IMR-90 (cell line): ENCODE results near the gene HNRNPH2. TPM values are rescaled to one million over a fixed set of nuclear protein-coding genes. Genes with fewer than 3 reads are reported as not detected.

Experiments used
- ATAC-seq: fragments of 200-7000 bp; cut with Tn5 transposase; 2 replicates; pipeline ENCODE4 v1.9.1; 2020; ENCODE audit warnings: low read depth, mild to moderate bottlenecking, moderate library complexity
- BruUV-seq: library from RNA; stranded (reverse); fragments of 400-500 nt; replicated peaks from 2 replicates; lab custom pipeline; 2021; lab: Mats Ljungman, UMichigan
- CTCF ChIA-PET: fragments of 300-600 bp; formaldehyde crosslinking; extraction: SDS; loops from one replicate; lab custom pipeline; 2021; ENCODE audit warnings: antibody characterized with exemption; lab: Yijun Ruan, JAX
- POLR2A ChIA-PET: fragments of 300-600 bp; sonication (Branson Sonifier 250); formaldehyde crosslinking; loops from one replicate; lab custom pipeline; 2022; ENCODE audit warnings: antibody characterized with exemption; ENCODE audit not compliant: unreplicated experiment; lab: Charles Lee
- DNase-seq: peaks from one replicate; pipeline ENCODE4 v3.0.0; 2013
- H2AFZ ChIP-seq: replicated peaks from 2 replicates; pipeline ENCODE3; 2013; ENCODE audit warnings: low read length, mild to moderate bottlenecking; ENCODE audit not compliant: poor library complexity
- H2AK5ac ChIP-seq: 2 replicates; pipeline ENCODE4 v1.6.1; 2013; ENCODE audit warnings: low read depth, low read length, inconsistent platforms
- H2AK9ac ChIP-seq: replicated peaks from 2 replicates; pipeline ENCODE3; 2013; ENCODE audit warnings: mild to moderate bottlenecking, low read depth, low read length, moderate library complexity; ENCODE audit not compliant: poor library complexity
- H2BK120ac ChIP-seq: 2 replicates; pipeline ENCODE4 v1.6.1; 2013; ENCODE audit warnings: low read depth, low read length, inconsistent platforms
- H2BK15ac ChIP-seq: 3 replicates; pipeline ENCODE4 v1.6.1; 2013; ENCODE audit warnings: low read depth, low read length, inconsistent platforms
- H2BK20ac ChIP-seq: 2 replicates; pipeline ENCODE4 v1.6.1; 2013; ENCODE audit warnings: low read depth, mild to moderate bottlenecking, inconsistent platforms, low read length, moderate library complexity
- H2BK5ac ChIP-seq: 2 replicates; pipeline ENCODE4 v1.6.1; 2013; ENCODE audit warnings: mild to moderate bottlenecking, low read depth, low read length, inconsistent platforms; ENCODE audit not compliant: poor library complexity, severe bottlenecking
- H3K14ac ChIP-seq: replicated peaks from 2 replicates; pipeline ENCODE4 v1.6.1; 2013; ENCODE audit warnings: low read depth, low read length, inconsistent platforms
- H3K18ac ChIP-seq: 2 replicates; pipeline ENCODE4 v1.6.1; 2013; ENCODE audit warnings: low read depth, low read length, control low read depth
- H3K23ac ChIP-seq: 2 replicates; pipeline ENCODE4 v1.6.1; 2013; ENCODE audit warnings: low read depth, low read length, inconsistent platforms
- H3K27ac ChIP-seq: 2 replicates; pipeline ENCODE4 v1.5.1; 2013; ENCODE audit warnings: mild to moderate bottlenecking, control low read depth, low read length; ENCODE audit not compliant: insufficient read depth
- H3K27me3 ChIP-seq: 2 replicates; pipeline ENCODE4 v1.6.1; 2013; ENCODE audit warnings: low read length; ENCODE audit not compliant: control insufficient read depth, insufficient read depth
- H3K36me3 ChIP-seq: 2 replicates; pipeline ENCODE4 v1.6.1; 2013; ENCODE audit warnings: low read length, mixed read lengths; ENCODE audit not compliant: control insufficient read depth, insufficient read depth
- H3K4ac ChIP-seq: 2 replicates; pipeline ENCODE4 v1.6.1; 2013; ENCODE audit warnings: low read depth, low read length, inconsistent platforms
- H3K4me1 ChIP-seq: 2 replicates; pipeline ENCODE4 v1.6.1; 2013; ENCODE audit warnings: low read length, mixed read lengths; ENCODE audit not compliant: control insufficient read depth, insufficient read depth
- H3K4me2 ChIP-seq: 2 replicates; pipeline ENCODE4 v1.6.1; 2013; ENCODE audit warnings: low read depth, mild to moderate bottlenecking, control low read depth, low read length, moderate library complexity
- H3K4me3 ChIP-seq: 2 replicates; pipeline ENCODE4 v1.5.1; 2013; ENCODE audit warnings: low read depth, mild to moderate bottlenecking, control low read depth, low read length, moderate library complexity; ENCODE audit not compliant: insufficient read depth
- H3K56ac ChIP-seq: 2 replicates; pipeline ENCODE4 v1.6.1; 2013; ENCODE audit warnings: low read length, inconsistent platforms; ENCODE audit not compliant: insufficient read depth; ENCODE audit errors: extremely low read depth
- H3K79me1 ChIP-seq, 2 experiments: 2 replicates each; pipeline ENCODE4 v1.6.1; 2013; ENCODE audit warnings: low read length in 2 of 2, inconsistent platforms in 1 of 2, low read depth in 1 of 2
- H3K9ac ChIP-seq: 2 replicates; pipeline ENCODE4 v1.6.1; 2013; ENCODE audit warnings: low read depth, low read length, control low read depth
- H3K9me1 ChIP-seq: 2 replicates; pipeline ENCODE4 v1.6.1; 2013; ENCODE audit warnings: low read length, inconsistent platforms; ENCODE audit not compliant: insufficient read depth
- H3K9me3 ChIP-seq: 2 replicates; pipeline ENCODE4 v1.6.1; 2013; ENCODE audit warnings: low read length; ENCODE audit not compliant: control insufficient read depth, insufficient read depth
- H4K20me1 ChIP-seq: 2 replicates; pipeline ENCODE4 v1.6.1; 2013; ENCODE audit warnings: low read length, inconsistent platforms; ENCODE audit not compliant: insufficient read depth
- H4K5ac ChIP-seq: 2 replicates; pipeline ENCODE4 v1.6.1; 2013; ENCODE audit warnings: mild to moderate bottlenecking, low read depth, low read length, control low read depth
- H4K8ac ChIP-seq, 2 experiments: 2 replicates each; pipeline ENCODE4 v1.6.1; 2013; ENCODE audit warnings: low read depth in 2 of 2, low read length in 2 of 2, control low read depth in 1 of 2, inconsistent platforms in 1 of 2
- H4K91ac ChIP-seq: 2 replicates; pipeline ENCODE4 v1.6.1; 2013; ENCODE audit warnings: low read depth, low read length, inconsistent platforms; ENCODE audit not compliant: insufficient read depth
- BHLHE40 ChIP-seq: fragments of 150-350 bp; IDR thresholded peaks from 2 replicates; pipeline ENCODE4 v1.6.1; 2016; ENCODE audit warnings: mild to moderate bottlenecking, low read depth, low read length
- CEBPB ChIP-seq: IDR thresholded peaks from 2 replicates; pipeline ENCODE4 v1.6.1; 2012; ENCODE audit warnings: low read depth, low read length, improper control_type of control experiment
- CHD1 ChIP-seq: IDR thresholded peaks from 2 replicates; pipeline ENCODE4 v1.6.1; 2012; ENCODE audit warnings: low read depth, low read length, improper control_type of control experiment
- MAZ ChIP-seq: IDR thresholded peaks from 2 replicates; pipeline ENCODE4 v1.6.1; 2012; ENCODE audit warnings: low read depth, mild to moderate bottlenecking, low read length, improper control_type of control experiment, moderate library complexity, borderline replicate concordance
- MXI1 ChIP-seq: IDR thresholded peaks from 2 replicates; pipeline ENCODE4 v1.6.1; 2012; ENCODE audit warnings: low read depth, mild to moderate bottlenecking, low read length, moderate library complexity, borderline replicate concordance
- POLR2A ChIP-seq: IDR thresholded peaks from 2 replicates; pipeline ENCODE4 v1.6.1; 2012; ENCODE audit warnings: mild to moderate bottlenecking, low read depth, low read length
- RCOR1 ChIP-seq: IDR thresholded peaks from 2 replicates; pipeline ENCODE4 v1.6.1; 2012; ENCODE audit warnings: mild to moderate bottlenecking, low read length, improper control_type of control experiment; ENCODE audit not compliant: insufficient replicate concordance
- SMC3 ChIP-seq: fragments of 150-350 bp; IDR thresholded peaks from 2 replicates; pipeline ENCODE4 v1.6.1; 2016; ENCODE audit warnings: low read depth, mild to moderate bottlenecking, antibody characterized with exemption, low read length, moderate library complexity
- WGBS, 2 experiments: methylation state at CpG; one replicate each; pipeline versions ENCODE4 v1.1.5 to v1.1.7; 2013; ENCODE audit warnings: missing lambda C conversion rate in 2 of 2; ENCODE audit not compliant: insufficient read length in 1 of 2; ENCODE audit errors: extremely low coverage in 2 of 2; 5-methylcytosine and 5-hydroxymethylcytosine counted together
- dilution Hi-C: fragments of 300-500 bp; cut with HindIII; formaldehyde crosslinking; loops from one replicate; pipeline ENCODE4 v1.14.3; 2018; ENCODE audit warnings: low sequenced_read_pairs; ENCODE audit not compliant: unreplicated experiment
- in situ Hi-C: fragments of 300-500 bp; cut with MboI; formaldehyde crosslinking; loops from 3 replicates; pipeline ENCODE4 v1.14.3; 2019; ENCODE audit warnings: low sequenced_read_pairs, inconsistent platforms, mixed read lengths
- intact Hi-C: fragments of 100-400 bp; cut with micrococcal nuclease; formaldehyde crosslinking; loops from 2 replicates; pipeline ENCODE4 v1.10.0; 2022
- polyA plus RNA-seq, 3 experiments: library from polyadenylated mRNA; depleted of rRNA; stranded (reverse); fragments of >200 nt; gene quantifications; 2 replicates each; pipeline ENCODE4 v1.2.3, GENCODE V29; 2012; ENCODE audit warnings: low replicate concordance in 1 of 3
- total RNA-seq: library from RNA; depleted of rRNA; stranded (reverse); fragments of >200 nt; gene quantifications from 2 replicates; pipeline ENCODE4 v1.2.3, GENCODE V29; 2012
- TF ChIP-seq, protein P1 (sequence below): fragments of 150-350 bp; IDR thresholded peaks from 2 replicates; pipeline ENCODE4 v1.6.1; 2017; ENCODE audit warnings: mild to moderate bottlenecking, antibody characterized with exemption, low read length, low read depth

Gene HNRNPH2
- total and polyA plus RNA-seq, 2 of the 4 experiments (the other 2 are of a cell fraction): 42.8 to 54.3 TPM

DNA sequence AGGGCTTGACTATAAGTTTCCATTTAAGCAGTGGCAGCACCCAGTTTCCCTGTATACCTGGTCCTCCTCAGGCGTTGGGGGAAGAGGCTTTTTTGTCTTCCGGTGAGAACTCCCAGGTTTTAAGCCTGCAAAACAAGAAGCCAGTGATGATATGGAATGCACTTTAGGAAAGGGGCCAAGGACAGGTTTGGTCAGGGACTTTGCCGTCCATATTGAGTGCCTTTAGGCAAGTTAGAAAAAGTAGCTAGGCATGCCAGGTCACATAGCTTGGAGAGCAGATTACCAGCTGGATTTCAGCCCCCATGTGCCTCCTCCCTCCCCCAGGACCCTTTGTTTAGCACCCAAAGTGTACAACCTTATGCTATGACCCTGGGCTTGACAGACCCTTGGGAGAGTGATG, 45.9 kb upstream of the HNRNPH2 start:
- Histone ChIP-seq H3K18ac (no peak overlapping the region), H3K4ac (no peak overlapping the region), H2AK9ac (no peak overlapping the region), H2AFZ (no peak overlapping the region), H3K14ac (no peak overlapping the region), H3K27me3 (peaks cover 5% of the 10 kb centered on the region; the same call in 1 of the 2 replicates), H3K56ac (no peak overlapping the region), H4K5ac (no peak overlapping the region), H3K36me3 (no peaks in the 10 kb centered on the region), H3K23ac (no peak overlapping the region), H4K8ac (no peak overlapping the region), H3K9ac (no peak overlapping the region), H3K79me1 (no peaks in the 10 kb centered on the region), H3K4me1 (no peaks in the 10 kb centered on the region), H3K9me3 (no peaks in the 10 kb centered on the region), H2BK120ac (no peak overlapping the region), H2AK5ac (no peak overlapping the region), H3K27ac (no peak overlapping the region), H4K91ac (no peak overlapping the region), H3K4me3 (no peak overlapping the region), H2BK5ac (no peak overlapping the region), H4K20me1 (no peaks in the 10 kb centered on the region), H2BK15ac (no peak overlapping the region), H3K9me1 (peaks cover 5% of the 10 kb centered on the region; the same call in 1 of the 2 replicates), H2BK20ac (no peak overlapping the region), H3K4me2 (no peak overlapping the region)
- TF ChIP-seq MAZ (no peak), MXI1 (no peak), CHD1 (no peak), RCOR1 (no peak), SMC3 (no peak), BHLHE40 (no peak), POLR2A (no peak), CEBPB (no peak)
- TF ChIP-seq, protein P1, sequence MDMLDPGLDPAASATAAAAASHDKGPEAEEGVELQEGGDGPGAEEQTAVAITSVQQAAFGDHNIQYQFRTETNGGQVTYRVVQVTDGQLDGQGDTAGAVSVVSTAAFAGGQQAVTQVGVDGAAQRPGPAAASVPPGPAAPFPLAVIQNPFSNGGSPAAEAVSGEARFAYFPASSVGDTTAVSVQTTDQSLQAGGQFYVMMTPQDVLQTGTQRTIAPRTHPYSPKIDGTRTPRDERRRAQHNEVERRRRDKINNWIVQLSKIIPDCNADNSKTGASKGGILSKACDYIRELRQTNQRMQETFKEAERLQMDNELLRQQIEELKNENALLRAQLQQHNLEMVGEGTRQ: no peak
- no CpG with 5 or more reads among the region's 3 CpGs for WGBS, 2 experiments
- dilution Hi-C loops (no loop called here), in situ Hi-C loops (no loop called here), intact Hi-C loops (no loop called here)
- DNase-seq (no peak), ATAC-seq (no peak)
- ChIA-PET CTCF (no interaction called here), POLR2A (no interaction called here)
- no TSS peak for BruUV-seq
